Measurements from ENCODE around the gene C5.

GRCh38 chr9:120932086-120932823 is 117.8 kb downstream of the C5 start:
- TF ChIP-seq, protein P1, sequence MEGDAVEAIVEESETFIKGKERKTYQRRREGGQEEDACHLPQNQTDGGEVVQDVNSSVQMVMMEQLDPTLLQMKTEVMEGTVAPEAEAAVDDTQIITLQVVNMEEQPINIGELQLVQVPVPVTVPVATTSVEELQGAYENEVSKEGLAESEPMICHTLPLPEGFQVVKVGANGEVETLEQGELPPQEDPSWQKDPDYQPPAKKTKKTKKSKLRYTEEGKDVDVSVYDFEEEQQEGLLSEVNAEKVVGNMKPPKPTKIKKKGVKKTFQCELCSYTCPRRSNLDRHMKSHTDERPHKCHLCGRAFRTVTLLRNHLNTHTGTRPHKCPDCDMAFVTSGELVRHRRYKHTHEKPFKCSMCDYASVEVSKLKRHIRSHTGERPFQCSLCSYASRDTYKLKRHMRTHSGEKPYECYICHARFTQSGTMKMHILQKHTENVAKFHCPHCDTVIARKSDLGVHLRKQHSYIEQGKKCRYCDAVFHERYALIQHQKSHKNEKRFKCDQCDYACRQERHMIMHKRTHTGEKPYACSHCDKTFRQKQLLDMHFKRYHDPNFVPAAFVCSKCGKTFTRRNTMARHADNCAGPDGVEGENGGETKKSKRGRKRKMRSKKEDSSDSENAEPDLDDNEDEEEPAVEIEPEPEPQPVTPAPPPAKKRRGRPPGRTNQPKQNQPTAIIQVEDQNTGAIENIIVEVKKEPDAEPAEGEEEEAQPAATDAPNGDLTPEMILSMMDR (IDR thresholded peaks at IDR 0.05): no peak
- TF ChIP-seq POLR2A (IDR thresholded peaks at IDR 0.05) (no peak), POLR2AphosphoS5 (IDR thresholded peaks at IDR 0.05) (no peak)
